WTC11 (cell line): ENCODE measurements around the gene DIDO1. TPM values are rescaled to one million over a fixed set of nuclear protein-coding genes. Genes with fewer than 3 reads are reported as not detected.

Experiments used
- ATAC-seq: fragments of 200-7000 bp; cut with Tn5 transposase; 2 replicates; pipeline ENCODE4 v1.10.0; 2021; ENCODE audit warnings: mild to moderate bottlenecking, moderate library complexity
- CTCF ChIA-PET: fragments of 300-600 bp; sonication (Branson Sonifier 250); formaldehyde crosslinking; loops from one replicate; lab custom pipeline; 2021; ENCODE audit warnings: antibody characterized with exemption; lab: Charles Lee
- POLR2A ChIA-PET: fragments of 350-600 bp; sonication (Branson Sonifier 250); formaldehyde crosslinking; loops from one replicate; lab custom pipeline; 2021; ENCODE audit warnings: antibody characterized with exemption; lab: Charles Lee
- DNase-seq: peaks from one replicate; pipeline ENCODE4 v3.0.0; 2021; ENCODE audit warnings: low spot score
- H3K27ac Mint-ChIP-seq: 2 replicates; pipeline ENCODE4 v1.8.0; 2021; ENCODE audit warnings: mixed read lengths
- H3K27me3 Mint-ChIP-seq: 2 replicates; pipeline ENCODE4 v1.8.0; 2021; ENCODE audit warnings: low read depth, mild to moderate bottlenecking, moderate library complexity, mixed read lengths
- H3K36me3 Mint-ChIP-seq: 2 replicates; pipeline ENCODE4 v1.8.0; 2021; ENCODE audit warnings: mixed read lengths
- H3K4me1 Mint-ChIP-seq: 2 replicates; pipeline ENCODE4 v1.8.0; 2022; ENCODE audit warnings: mixed read lengths
- H3K4me3 Mint-ChIP-seq: 2 replicates; pipeline ENCODE4 v1.8.0; 2021; ENCODE audit warnings: mild to moderate bottlenecking, moderate library complexity, mixed read lengths
- H3K9me3 Mint-ChIP-seq: 2 replicates; pipeline ENCODE4 v1.8.0; 2021; ENCODE audit warnings: mixed read lengths
- ARID4B ChIP-seq: sonication (generic); formaldehyde crosslinking; IDR thresholded peaks from 2 replicates; pipeline ENCODE4 v1.8.0; 2023; ENCODE audit warnings: missing genetic modification reagents, mild to moderate bottlenecking, borderline replicate concordance
- CBFB ChIP-seq: sonication (generic); formaldehyde crosslinking; IDR thresholded peaks from 2 replicates; pipeline ENCODE4 v1.8.1; 2022; ENCODE audit warnings: mild to moderate bottlenecking, low read depth, missing genetic modification reagents
- CDX4 ChIP-seq: fragments of 250-450 bp; sonication (Bioruptor Pico); IDR thresholded peaks from 2 replicates; pipeline ENCODE4 v1.9.0; 2021; ENCODE audit warnings: moderate library complexity, mild to moderate bottlenecking, inconsistent platforms, borderline replicate concordance
- CREM ChIP-seq: sonication (generic); formaldehyde crosslinking; IDR thresholded peaks from 2 replicates; pipeline ENCODE4 v1.8.1; 2022; ENCODE audit warnings: mild to moderate bottlenecking, missing genetic modification reagents, moderate library complexity
- FOXK1 ChIP-seq: sonication (generic); formaldehyde crosslinking; IDR thresholded peaks from 2 replicates; pipeline ENCODE4 v1.8.0; 2022; ENCODE audit warnings: mild to moderate bottlenecking, moderate library complexity, missing genetic modification reagents
- GABPB1 ChIP-seq: sonication (generic); formaldehyde crosslinking; IDR thresholded peaks from 2 replicates; pipeline ENCODE4 v1.8.1; 2023; ENCODE audit warnings: mild to moderate bottlenecking, missing genetic modification reagents
- HMGA2 ChIP-seq: fragments of 250-450 bp; sonication (Bioruptor Pico); IDR thresholded peaks from 2 replicates; pipeline ENCODE4 v1.4.0; 2021; ENCODE audit warnings: mild to moderate bottlenecking, moderate library complexity
- IRF2 ChIP-seq: sonication (generic); formaldehyde crosslinking; IDR thresholded peaks from 2 replicates; pipeline ENCODE4 v1.8.0; 2022; ENCODE audit warnings: low read depth, missing genetic modification reagents, borderline replicate concordance
- JAZF1 ChIP-seq: fragments of 250-450 bp; sonication (Bioruptor Pico); IDR thresholded peaks from 2 replicates; pipeline ENCODE4 v1.9.0; 2021; ENCODE audit warnings: moderate library complexity, mild to moderate bottlenecking, inconsistent platforms
- JUN ChIP-seq: sonication (generic); formaldehyde crosslinking; IDR thresholded peaks from 2 replicates; pipeline ENCODE4 v1.8.0; 2023; ENCODE audit warnings: mild to moderate bottlenecking, missing genetic modification reagents
- NR3C1 ChIP-seq: sonication (generic); formaldehyde crosslinking; conservative IDR thresholded peaks from 2 replicates; pipeline ENCODE4 v1.8.1; 2023; ENCODE audit warnings: low read depth, mild to moderate bottlenecking, missing genetic modification reagents
- RORB ChIP-seq: fragments of 250-450 bp; sonication (Bioruptor Pico); IDR thresholded peaks from 2 replicates; pipeline ENCODE4 v1.9.0; 2021; ENCODE audit warnings: mild to moderate bottlenecking
- SOX15 ChIP-seq: fragments of 250-450 bp; sonication (Bioruptor Pico); IDR thresholded peaks from 2 replicates; pipeline ENCODE4 v1.9.0; 2021; ENCODE audit warnings: mild to moderate bottlenecking
- ZNF317 ChIP-seq: sonication (generic); formaldehyde crosslinking; IDR thresholded peaks from 2 replicates; pipeline ENCODE4 v1.8.1; 2023; ENCODE audit warnings: low read depth, mild to moderate bottlenecking, moderate library complexity, missing genetic modification reagents, borderline replicate concordance
- ZNF423 ChIP-seq: fragments of 250-450 bp; sonication (Bioruptor Pico); IDR thresholded peaks from 2 replicates; pipeline ENCODE4 v2.1.2; 2022; ENCODE audit warnings: mild to moderate bottlenecking, moderate library complexity
- total RNA-seq: library from RNA; stranded (reverse); gene quantifications from 3 replicates; pipeline ENCODE4 v1.2.3, GENCODE V29; 2021
- TF ChIP-seq, protein P1 (sequence below): sonication (generic); formaldehyde crosslinking; conservative IDR thresholded peaks from 2 replicates; pipeline ENCODE4 v1.8.1; 2023; ENCODE audit warnings: mild to moderate bottlenecking, low read depth, missing genetic modification reagents, moderate library complexity
- TF ChIP-seq, protein P2 (sequence below): sonication (generic); formaldehyde crosslinking; IDR thresholded peaks from 2 replicates; pipeline ENCODE4 v1.8.0; 2023; ENCODE audit warnings: mild to moderate bottlenecking, missing genetic modification reagents
- TF ChIP-seq, protein P3 (sequence below): sonication (generic); formaldehyde crosslinking; IDR thresholded peaks from 2 replicates; pipeline ENCODE4 v1.8.1; 2022; ENCODE audit warnings: low read depth, missing genetic modification reagents, borderline replicate concordance
- TF ChIP-seq, protein P4 (sequence below): fragments of 250-450 bp; sonication (Bioruptor Pico); IDR thresholded peaks from 2 replicates; pipeline ENCODE4 v1.9.0; 2021; ENCODE audit warnings: mild to moderate bottlenecking

Gene DIDO1
- total RNA-seq, 1 experiment from 2014 or later: 87.3 TPM

- CTCF ChIA-PET: interaction anchor here (0.5 to 1.6 kb wide), 5 partner anchors 11 to 611 kb away, joined by 3 to 6 read pairs (median 4); no protein-coding TSS in a partner anchor
- POLR2A ChIA-PET: no interaction called here
- Mint-ChIP-seq H3K27me3 (no peaks in the 10 kb centered on the region; the same call in 1 of the 2 replicates), H3K27ac (no peak overlapping the region), H3K9me3 (no peaks in the 10 kb centered on the region), H3K4me3 (no peak overlapping the region), H3K36me3 (no peaks in the 10 kb centered on the region), H3K4me1 (peaks cover 24% of the 10 kb centered on the region)
- DNase-seq: no peak
- no peak for ATAC-seq
- TF ChIP-seq ARID4B (CRISPR knock-in tag) (no peak), JUN (CRISPR knock-in tag) (no peak), CBFB (CRISPR knock-in tag) (no peak), SOX15 (no peak), NR3C1 (no peak), CREM (no peak), ZNF423 (CRISPR knock-in tag) (no peak), RORB (CRISPR knock-in tag) (no peak), CDX4 (CRISPR knock-in tag) (no peak), IRF2 (CRISPR knock-in tag) (no peak), GABPB1 (CRISPR knock-in tag) (no peak), FOXK1 (CRISPR knock-in tag) (no peak)
- TF ChIP-seq, protein P1, sequence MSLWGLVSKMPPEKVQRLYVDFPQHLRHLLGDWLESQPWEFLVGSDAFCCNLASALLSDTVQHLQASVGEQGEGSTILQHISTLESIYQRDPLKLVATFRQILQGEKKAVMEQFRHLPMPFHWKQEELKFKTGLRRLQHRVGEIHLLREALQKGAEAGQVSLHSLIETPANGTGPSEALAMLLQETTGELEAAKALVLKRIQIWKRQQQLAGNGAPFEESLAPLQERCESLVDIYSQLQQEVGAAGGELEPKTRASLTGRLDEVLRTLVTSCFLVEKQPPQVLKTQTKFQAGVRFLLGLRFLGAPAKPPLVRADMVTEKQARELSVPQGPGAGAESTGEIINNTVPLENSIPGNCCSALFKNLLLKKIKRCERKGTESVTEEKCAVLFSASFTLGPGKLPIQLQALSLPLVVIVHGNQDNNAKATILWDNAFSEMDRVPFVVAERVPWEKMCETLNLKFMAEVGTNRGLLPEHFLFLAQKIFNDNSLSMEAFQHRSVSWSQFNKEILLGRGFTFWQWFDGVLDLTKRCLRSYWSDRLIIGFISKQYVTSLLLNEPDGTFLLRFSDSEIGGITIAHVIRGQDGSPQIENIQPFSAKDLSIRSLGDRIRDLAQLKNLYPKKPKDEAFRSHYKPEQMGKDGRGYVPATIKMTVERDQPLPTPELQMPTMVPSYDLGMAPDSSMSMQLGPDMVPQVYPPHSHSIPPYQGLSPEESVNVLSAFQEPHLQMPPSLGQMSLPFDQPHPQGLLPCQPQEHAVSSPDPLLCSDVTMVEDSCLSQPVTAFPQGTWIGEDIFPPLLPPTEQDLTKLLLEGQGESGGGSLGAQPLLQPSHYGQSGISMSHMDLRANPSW (CRISPR knock-in tag): no peak
- TF ChIP-seq, protein P2, sequence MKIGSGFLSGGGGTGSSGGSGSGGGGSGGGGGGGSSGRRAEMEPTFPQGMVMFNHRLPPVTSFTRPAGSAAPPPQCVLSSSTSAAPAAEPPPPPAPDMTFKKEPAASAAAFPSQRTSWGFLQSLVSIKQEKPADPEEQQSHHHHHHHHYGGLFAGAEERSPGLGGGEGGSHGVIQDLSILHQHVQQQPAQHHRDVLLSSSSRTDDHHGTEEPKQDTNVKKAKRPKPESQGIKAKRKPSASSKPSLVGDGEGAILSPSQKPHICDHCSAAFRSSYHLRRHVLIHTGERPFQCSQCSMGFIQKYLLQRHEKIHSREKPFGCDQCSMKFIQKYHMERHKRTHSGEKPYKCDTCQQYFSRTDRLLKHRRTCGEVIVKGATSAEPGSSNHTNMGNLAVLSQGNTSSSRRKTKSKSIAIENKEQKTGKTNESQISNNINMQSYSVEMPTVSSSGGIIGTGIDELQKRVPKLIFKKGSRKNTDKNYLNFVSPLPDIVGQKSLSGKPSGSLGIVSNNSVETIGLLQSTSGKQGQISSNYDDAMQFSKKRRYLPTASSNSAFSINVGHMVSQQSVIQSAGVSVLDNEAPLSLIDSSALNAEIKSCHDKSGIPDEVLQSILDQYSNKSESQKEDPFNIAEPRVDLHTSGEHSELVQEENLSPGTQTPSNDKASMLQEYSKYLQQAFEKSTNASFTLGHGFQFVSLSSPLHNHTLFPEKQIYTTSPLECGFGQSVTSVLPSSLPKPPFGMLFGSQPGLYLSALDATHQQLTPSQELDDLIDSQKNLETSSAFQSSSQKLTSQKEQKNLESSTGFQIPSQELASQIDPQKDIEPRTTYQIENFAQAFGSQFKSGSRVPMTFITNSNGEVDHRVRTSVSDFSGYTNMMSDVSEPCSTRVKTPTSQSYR (CRISPR knock-in tag): no peak
Observed at GRCh38 chr20:62872184-62872847, 54.0 kb downstream of the DIDO1 start.

DNA sequence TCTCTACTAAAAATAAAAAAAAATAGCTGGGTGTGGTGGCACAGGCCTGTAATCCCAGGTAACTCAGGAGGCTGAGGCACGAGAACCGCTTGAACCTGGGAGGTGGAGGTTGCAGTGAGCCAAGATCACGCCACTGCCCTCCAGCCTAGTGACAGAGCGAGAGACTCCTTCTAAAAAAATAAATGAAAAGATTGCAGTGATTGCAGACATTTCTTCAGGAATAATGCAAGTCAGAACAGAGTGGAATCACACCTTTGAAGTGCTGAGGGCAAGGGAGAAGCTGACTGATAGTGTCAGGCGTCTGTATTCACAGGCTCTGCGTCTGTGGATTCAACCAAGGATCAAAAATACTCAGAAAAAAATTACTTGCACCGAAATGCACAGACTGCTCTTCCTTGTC is 62.1 kb downstream of the DIDO1 start:
- Mint-ChIP-seq H3K27me3 (peaks cover 3% of the 10 kb centered on the region; the same call in 1 of the 2 replicates), H3K9me3 (no peaks in the 10 kb centered on the region), H3K4me3 (no peak overlapping the region), H3K36me3 (no peaks in the 10 kb centered on the region), H3K27ac (no peak overlapping the region), H3K4me1 (peaks cover 23% of the 10 kb centered on the region)
- POLR2A ChIA-PET: no interaction called here
- CTCF ChIA-PET: no interaction called here
- TF ChIP-seq, protein P3, sequence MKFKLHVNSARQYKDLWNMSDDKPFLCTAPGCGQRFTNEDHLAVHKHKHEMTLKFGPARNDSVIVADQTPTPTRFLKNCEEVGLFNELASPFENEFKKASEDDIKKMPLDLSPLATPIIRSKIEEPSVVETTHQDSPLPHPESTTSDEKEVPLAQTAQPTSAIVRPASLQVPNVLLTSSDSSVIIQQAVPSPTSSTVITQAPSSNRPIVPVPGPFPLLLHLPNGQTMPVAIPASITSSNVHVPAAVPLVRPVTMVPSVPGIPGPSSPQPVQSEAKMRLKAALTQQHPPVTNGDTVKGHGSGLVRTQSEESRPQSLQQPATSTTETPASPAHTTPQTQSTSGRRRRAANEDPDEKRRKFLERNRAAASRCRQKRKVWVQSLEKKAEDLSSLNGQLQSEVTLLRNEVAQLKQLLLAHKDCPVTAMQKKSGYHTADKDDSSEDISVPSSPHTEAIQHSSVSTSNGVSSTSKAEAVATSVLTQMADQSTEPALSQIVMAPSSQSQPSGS (CRISPR knock-in tag): no peak
- TF ChIP-seq ZNF317: peak; percentile 89
- TF ChIP-seq HMGA2 (CRISPR knock-in tag): no peak
- TF ChIP-seq, protein P4, sequence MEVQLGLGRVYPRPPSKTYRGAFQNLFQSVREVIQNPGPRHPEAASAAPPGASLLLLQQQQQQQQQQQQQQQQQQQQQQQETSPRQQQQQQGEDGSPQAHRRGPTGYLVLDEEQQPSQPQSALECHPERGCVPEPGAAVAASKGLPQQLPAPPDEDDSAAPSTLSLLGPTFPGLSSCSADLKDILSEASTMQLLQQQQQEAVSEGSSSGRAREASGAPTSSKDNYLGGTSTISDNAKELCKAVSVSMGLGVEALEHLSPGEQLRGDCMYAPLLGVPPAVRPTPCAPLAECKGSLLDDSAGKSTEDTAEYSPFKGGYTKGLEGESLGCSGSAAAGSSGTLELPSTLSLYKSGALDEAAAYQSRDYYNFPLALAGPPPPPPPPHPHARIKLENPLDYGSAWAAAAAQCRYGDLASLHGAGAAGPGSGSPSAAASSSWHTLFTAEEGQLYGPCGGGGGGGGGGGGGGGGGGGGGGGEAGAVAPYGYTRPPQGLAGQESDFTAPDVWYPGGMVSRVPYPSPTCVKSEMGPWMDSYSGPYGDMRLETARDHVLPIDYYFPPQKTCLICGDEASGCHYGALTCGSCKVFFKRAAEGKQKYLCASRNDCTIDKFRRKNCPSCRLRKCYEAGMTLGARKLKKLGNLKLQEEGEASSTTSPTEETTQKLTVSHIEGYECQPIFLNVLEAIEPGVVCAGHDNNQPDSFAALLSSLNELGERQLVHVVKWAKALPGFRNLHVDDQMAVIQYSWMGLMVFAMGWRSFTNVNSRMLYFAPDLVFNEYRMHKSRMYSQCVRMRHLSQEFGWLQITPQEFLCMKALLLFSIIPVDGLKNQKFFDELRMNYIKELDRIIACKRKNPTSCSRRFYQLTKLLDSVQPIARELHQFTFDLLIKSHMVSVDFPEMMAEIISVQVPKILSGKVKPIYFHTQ: no peak
- TF ChIP-seq JAZF1 (CRISPR knock-in tag): no peak
- ATAC-seq (no peak), DNase-seq (no peak)
